Measurements from ENCODE around the gene ABCC5.

ABCC5 gene

GRCh38 chr3:183968666-183969245, 48.9 kb downstream of the ABCC5 start:
- no peak for DNase-seq

DNA sequence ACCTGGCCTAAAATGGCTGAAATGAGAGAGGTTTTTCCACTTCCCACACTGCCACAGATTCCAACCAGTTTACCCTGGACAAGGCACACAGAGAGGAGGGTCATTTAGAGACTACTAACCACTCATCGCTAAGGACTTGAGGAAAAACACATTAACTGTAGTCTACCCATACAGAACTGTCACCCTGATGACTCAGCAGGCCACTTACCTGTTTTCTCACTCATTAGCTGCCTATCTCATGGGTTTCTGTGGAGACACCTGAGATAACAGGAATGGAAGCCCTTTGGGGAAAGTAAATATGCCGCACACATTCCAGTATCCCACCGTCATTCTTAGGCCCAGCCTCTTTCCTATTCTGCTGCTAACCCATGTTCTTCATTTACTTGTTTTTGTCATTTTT, 50.0 kb downstream of the ABCC5 start:
- no peak for DNase-seq

DNA sequence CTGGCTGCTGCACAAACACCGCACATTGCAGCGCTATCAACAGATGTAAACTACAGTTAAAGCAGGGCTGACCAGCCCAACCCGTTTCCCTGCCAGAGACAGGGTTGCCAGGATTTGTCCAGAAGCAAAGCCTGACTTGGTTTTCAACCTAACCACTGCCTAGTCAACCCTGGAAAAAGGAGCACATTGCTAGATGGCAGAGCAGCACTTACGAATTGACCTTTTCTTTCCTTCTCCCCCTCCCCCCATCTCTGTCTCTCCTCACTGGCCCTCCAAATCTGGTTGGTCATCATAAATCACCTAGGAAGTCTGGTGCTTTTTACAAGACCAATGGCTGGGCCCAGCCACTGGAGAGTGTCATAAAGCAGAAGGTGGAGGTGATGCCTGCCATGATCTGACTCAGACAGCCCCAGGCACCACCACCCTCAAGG, 51.3 kb downstream of the ABCC5 start:
- no peak for DNase-seq

DNA sequence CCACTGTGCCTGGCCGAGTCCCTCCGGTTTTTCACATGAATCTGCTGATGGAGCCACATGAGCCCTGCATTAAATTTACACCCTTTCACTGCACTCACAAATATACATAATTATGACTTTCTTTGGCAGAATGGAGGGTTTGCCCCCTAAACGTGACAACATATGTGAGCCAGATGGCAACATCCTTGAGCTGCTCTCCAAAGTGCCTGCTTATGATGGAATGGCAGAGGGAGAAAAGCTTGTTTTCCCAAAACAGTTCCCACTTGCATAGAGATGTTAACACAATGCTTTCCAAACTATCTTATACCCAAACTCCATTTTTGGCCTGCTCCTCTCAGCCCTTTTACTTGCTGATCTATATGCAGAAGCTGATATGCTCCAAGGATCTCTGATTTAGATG, 54.9 kb downstream of the ABCC5 start:
- DNase-seq: no peak

DNA sequence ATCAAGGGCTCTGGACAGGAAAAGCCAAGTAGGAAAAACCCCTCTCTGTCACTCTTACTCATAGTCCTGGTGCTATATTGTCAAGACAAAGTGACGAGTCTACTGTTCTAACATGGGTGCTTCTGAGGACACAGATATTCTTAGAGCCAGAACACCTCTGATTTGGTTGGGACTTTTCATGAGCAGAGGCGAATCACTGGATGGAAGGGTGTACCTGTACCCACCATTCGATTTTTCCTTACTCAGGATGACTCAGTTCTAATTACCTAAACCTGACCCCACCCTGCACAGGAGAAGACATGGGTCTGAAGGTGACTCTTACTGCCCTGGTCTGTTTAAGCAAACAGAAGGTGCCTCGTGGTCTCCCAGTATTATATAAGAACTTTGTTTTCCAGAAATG, 58.5 kb downstream of the ABCC5 start:
- no peak for DNase-seq

- no peak for DNase-seq
These were observed 58.9 kb downstream of the ABCC5 start for GRCh38 chr3:183958775-183959174.

DNA sequence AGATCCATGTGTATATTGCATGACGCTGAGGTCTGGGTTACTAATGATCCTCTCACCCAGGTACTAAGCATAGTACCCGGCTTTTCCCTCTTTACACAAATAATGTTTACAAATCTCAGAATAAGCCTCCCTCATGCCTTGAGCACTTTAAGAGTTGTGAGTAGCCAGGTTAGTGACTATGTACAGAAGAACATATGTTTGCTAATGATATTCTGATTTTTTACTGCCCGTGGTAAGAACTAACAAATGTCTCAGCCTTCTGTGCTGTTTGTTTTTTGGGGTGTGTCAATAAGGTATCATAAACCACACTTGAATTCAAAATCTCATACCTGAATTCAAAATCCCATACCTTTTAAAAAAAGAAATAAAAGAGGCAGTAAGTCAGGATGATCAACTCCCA, 59.5 kb downstream of the ABCC5 start:
- DNase-seq: no peak

GRCh38 chr3:183954875-183955274, 62.8 kb downstream of the ABCC5 start:
- no peak for DNase-seq

DNA sequence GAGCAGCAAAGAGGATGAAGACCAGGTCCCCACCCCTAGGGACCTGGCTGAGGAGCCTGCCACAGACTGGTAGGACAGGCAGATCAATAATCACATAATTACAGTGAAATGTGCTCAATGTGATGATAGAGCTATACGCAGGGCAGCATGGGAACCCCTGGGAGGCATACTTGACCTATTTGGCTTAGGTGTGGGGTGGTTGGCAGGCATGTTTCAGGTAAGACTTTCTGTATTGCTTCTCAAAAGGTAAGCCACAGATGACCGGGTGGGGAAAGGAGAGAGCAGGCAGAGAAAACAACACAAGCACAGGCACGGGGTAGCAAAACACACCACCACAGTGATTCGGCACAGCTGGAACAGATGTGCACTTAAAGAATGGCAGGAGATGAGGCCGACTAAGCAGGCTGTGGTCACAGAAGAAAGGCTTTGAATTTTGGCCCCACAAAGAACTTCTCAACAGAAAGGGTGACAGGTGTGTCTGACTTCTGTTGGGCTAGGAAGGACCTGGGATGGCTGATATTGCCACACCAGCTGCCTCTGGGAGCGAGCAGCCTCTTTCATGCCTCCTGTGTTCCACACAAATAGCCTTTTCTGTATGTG, 64.1 kb downstream of the ABCC5 start:
- no peak for DNase-seq

GRCh38 chr3:183951459-183951858, 66.2 kb downstream of the ABCC5 start:
- no peak for DNase-seq

- DNase-seq: no peak
These were observed 68.0 kb downstream of the ABCC5 start for GRCh38 chr3:183949690-183950089.

GRCh38 chr3:183946037-183946436, 71.6 kb downstream of the ABCC5 start:
- DNase-seq: no peak

- peak; percentile 11 to 15 for DNase-seq
These were observed 72.9 kb downstream of the ABCC5 start for GRCh38 chr3:183944775-183945174.

- DNase-seq: no peak
These were observed 73.9 kb downstream of the ABCC5 start for GRCh38 chr3:183943739-183944138.

- DNase-seq: no peak
These were observed 76.5 kb downstream of the ABCC5 start for GRCh38 chr3:183941216-183941615.

DNA sequence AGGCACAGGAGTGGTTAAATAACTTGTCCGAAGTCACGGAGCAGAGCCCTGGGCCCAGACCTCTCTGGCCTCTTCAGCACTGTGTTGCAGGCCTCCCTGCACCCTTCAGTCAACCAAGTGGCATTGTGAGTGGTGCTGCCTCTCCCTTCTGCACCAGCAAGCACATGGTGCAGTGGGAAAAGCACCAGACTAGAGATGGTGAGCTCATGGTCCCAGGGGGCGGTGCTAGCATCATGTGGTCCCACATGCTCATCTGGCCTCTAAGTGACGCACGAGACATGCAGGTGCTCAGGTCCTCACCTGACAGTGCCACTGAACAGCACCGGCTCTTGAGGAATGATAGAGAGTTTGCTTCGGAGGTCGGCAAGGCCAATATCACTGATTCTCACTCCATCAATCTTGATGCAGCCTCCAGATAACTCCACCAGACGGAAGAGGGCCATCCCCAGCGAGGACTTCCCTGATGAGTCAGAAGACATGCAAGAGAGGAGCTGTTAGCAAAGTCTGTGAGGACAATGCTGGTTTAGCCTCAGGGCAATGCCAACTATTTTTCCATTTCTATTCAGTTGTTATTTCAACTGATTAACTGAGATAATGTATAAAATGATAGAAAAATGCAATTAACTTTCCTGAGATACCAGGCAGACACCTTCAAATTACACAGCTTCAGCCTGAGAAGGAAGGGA, 79.9 kb downstream of the ABCC5 start:
- DNase-seq: no peak

- DNase-seq: no peak
These were observed 84.5 kb downstream of the ABCC5 start for GRCh38 chr3:183933160-183933559.

- DNase-seq: no peak
These were observed 85.8 kb downstream of the ABCC5 start for GRCh38 chr3:183931881-183932280.

- DNase-seq: no peak
These were observed 87.6 kb downstream of the ABCC5 start for GRCh38 chr3:183930086-183930485.

DNA sequence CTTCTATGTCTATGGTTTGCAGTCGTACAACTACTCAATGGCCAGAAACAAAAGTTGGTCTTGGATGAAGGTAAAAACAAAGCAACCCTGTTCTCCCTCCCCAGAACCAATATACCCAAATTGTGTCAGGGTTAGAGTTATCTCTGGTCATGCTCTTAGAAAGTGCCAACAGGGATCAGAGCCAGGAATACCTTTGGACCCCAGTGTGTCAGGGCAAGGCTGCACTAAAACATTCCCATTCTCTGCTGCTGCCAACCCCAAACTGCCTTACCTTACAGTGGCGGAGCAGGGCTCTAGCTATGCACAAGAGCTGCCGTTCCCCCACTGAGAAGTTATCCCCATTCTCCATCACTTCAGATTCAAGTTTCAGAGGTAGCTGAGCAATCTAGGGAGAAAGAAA, 90.6 kb downstream of the ABCC5 start:
- DNase-seq: no peak

DNA sequence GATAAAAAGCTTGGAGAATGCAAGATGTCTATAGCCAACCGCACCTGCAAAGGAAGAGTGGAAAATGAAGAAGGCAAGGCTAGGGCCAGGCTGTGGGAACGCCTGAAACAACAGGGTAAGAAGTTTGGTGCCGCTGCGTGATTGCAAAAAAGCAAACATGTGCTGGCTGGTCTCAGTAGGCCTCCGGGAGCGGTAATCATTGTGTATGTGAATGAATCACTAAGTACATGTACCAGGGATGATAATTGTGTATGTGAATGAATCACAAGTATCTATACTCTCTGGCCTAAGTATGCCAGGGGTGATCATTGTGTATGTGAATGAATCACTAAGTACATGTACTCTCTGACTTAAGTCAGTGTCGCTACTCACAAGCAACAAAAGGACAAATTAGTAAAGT, 92.7 kb downstream of the ABCC5 start:
- no peak for DNase-seq

DNA sequence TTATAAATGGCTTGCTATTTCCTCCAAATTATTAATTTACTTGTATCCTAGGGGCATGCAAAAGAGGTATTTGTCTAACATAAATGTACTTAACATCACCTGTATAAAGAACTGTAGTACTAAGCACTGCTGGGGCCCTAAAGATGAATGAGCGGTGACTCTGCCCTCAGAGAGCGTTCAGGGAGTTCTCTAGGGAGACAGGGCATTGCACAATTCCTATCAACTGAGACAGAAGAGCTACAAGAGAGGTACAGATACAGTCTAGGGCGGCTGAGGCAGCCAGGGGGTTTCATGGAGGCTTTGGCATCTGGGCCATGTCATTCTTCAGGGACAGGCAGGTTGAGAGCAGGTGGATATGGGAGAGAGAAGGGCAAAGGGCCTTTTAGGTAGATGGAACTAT, 93.1 kb downstream of the ABCC5 start:
- no peak for DNase-seq

DNA sequence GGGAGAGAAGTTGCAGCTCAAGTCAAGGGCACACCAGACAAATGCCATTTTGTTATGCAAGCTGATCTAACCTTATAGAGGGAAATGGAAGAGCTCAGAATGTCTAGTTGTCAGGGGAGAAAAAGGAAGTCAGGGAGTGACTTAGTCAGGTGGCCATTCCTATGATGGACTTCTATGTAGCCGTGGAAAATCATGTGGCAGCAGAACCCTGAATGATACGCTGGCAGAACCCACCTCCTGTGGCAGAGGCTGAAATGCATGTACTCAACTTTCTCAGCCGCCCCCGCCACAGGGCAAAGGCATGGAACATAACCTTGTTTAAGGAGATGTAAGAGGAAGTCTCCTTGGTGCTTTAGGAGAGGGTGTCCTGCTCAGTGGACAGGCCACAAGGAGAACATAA, 95.3 kb downstream of the ABCC5 start:
- DNase-seq: peak in 1 of 2 donors; percentile 3

DNA sequence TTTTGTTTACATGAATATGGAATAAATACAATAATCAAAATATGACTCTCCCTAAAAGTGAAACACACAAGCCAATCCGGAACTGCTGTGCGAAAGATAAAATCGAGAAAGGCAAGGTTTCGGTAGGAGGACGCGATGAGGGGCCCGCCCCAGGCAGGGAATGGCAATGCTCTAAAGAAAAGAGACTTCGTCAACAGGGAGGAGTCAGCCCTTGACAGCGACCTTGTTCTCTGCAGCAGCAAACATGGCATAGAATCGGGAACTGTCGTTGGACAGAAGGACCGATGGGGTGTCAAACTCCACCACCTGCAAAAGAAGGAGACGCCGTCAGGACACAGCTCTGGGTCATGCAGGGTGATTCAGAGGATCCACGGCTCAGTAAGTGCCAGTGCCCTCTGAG, 96.6 kb downstream of the ABCC5 start:
- no peak for DNase-seq

DNA sequence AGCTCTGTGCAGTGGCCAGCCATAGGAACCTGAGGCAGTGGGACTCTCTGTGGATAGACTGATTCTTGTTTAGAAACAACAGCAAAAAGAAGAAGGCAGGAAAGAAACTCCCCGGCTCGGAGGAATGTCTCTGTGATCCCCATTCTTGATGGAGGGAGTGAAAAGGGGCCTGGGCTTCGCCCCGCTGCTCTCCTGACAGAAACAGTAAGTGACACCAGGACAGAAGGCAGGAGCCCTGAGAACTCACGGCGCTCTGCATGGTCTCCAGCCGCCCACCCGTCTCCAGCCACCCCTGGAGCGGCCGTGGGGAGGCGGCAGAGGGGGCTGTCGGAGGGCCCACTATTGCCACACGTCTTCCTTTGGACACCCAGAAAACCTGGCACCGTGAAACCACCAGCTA, 97.3 kb downstream of the ABCC5 start:
- DNase-seq: no peak
